Measurements from ENCODE around the gene SMIM36.
"Not testable (repeated sequence)": the region's sequence is repeated elsewhere in the genome, so short reads cannot be mapped to it uniquely, and the experiment has no call there.

The SMIM36 gene

DNA sequence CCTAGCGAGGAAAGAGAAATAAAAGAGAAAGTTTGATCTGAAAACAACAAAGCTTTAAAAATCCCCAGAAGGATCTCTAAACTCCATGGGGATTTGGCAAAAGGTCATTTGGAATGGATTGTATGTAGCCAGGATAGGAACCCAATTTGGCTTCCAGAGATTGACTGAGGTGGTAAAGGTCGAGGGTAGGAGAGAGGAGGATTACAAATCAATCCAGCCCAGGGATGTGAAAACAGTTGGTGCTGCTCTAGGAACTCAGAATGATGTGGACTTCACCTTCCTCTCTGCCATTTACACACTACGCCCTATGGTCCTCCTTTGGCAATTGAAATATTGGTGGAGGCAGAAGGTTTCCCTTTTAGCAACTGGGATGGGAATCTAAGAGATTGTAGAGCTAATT, 18.8 kb upstream of the SMIM36 start:
- DNase-seq (ENCODE audit: low read depth), result no peak
- H3K4me3 ChIP-seq (ENCODE audit: low read depth, low read length), result no peak overlapping the region
- TF ChIP-seq CTCF (IDR thresholded peaks at IDR 0.05; ENCODE audit: insufficient read depth, low read depth, low read length, missing control alignments), result no peak

GRCh38 chr17:55527540-55528118, 16.4 kb upstream of the SMIM36 start:
- peak; percentile 61 for DNase-seq (ENCODE audit: low read depth)
- no peak overlapping the region for H3K4me3 ChIP-seq (ENCODE audit: low read depth, low read length)
- TF ChIP-seq CTCF (IDR thresholded peaks at IDR 0.05; ENCODE audit: insufficient read depth, low read depth, low read length, missing control alignments), result peak; percentile 55

DNA sequence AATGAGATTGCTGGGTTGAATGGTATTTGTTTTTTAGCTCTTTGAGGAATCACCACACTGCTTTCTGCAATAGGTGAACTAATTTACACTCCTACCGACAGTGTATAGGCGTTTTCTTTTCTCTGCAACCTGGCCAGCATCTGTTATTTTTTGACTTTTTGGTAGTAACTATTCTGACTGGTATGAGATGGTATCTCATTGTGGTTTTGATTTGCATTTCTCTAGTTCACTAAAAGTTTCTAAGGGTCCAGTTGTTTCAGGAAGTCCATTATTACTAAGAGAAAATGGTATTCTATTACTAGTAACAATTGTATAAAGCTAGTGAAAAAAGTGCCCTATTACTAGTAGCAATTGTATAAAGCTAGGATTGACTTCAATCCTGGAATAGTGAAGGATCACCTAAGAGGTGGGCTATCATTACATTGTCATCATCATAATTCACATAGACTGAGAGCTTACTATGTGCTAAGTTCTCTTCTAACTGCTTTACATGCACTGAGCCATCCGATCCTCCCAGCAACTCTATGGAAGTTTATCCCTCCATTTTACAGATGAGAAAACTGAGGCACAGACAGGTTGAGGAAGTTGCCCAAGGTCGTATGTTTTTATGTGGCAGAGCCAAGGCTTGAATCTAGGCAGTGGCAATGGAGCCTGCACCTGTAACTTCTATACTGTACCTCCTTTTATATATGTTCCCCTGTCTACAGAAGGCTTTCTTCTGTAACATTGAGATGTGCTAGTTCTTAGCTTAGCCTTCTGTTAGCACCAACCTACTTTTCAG, 13.4 kb upstream of the SMIM36 start:
- TF ChIP-seq CTCF (IDR thresholded peaks at IDR 0.05; ENCODE audit: insufficient read depth, low read depth, low read length, missing control alignments), result no peak
- DNase-seq (ENCODE audit: low read depth), result peak; percentile 38
- H3K4me3 ChIP-seq (ENCODE audit: low read depth, low read length), result no peak overlapping the region

DNA sequence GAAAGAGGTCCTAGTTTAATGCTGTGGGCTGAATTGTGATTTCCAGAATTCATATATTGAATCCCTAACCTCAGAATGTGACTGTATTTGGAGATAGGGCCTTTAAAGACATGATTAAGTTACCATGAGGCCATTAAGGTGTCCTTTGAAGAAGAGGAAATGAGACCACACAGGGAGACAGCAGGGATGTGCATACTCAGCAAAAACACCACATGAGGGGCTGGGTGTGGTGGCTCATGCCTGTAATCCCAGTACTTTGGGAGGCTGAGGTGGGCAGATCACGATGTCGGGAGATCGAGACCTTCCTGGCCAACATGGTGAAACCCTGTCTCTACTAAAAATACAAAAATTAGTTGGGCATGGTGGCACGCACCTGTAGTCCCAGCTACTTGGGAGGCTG, 11.8 kb upstream of the SMIM36 start:
- H3K4me3 ChIP-seq (ENCODE audit: low read depth, low read length); DNase-seq (ENCODE audit: low read depth): not testable (repeated sequence)

DNA sequence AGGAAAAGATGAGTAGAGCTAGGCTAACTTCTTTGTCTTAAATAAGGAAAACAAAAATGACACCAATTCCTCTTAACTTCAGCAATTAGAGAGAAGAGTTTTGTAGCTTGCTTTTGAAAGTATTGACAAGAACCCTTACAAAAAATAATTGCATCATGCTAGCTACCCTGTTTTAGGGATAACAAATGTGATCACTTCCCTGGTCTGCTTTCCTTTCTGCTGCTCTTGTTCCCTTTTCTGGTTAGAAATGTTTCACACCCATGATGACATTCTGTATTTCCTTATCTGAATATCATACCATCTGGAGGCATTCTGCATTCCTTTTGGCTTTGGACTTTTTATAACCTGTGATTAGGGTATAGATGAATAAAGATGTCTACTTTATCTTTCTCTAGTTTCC, 9.9 kb upstream of the SMIM36 start:
- DNase-seq (ENCODE audit: low read depth), result no peak
- no peak overlapping the region for H3K4me3 ChIP-seq (ENCODE audit: low read depth, low read length)
- no peak for TF ChIP-seq CTCF (IDR thresholded peaks at IDR 0.05; ENCODE audit: insufficient read depth, low read depth, low read length, missing control alignments)

DNA sequence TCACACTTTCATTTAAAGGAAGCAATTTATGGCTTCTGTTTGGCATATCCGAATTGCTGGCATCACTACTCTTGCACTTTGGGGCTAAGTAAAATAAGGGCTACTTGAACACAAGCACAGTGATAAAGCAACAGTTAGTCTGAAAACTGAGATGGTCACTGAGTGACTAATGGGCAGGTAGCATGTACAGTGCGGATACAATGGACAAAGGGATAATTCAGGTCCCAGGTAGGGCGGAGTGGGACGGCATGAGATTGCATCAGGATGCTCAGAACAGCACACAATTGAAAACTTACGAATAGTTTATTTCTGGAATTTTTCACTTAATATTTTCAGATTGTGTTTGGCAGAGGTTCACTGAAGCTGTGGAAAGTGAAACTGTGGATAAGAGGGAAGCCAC, 9.2 kb upstream of the SMIM36 start:
- no peak for DNase-seq (ENCODE audit: low read depth)
- no peak overlapping the region for H3K4me3 ChIP-seq (ENCODE audit: low read depth, low read length)
- TF ChIP-seq CTCF (IDR thresholded peaks at IDR 0.05; ENCODE audit: insufficient read depth, low read depth, low read length, missing control alignments), result no peak

DNA sequence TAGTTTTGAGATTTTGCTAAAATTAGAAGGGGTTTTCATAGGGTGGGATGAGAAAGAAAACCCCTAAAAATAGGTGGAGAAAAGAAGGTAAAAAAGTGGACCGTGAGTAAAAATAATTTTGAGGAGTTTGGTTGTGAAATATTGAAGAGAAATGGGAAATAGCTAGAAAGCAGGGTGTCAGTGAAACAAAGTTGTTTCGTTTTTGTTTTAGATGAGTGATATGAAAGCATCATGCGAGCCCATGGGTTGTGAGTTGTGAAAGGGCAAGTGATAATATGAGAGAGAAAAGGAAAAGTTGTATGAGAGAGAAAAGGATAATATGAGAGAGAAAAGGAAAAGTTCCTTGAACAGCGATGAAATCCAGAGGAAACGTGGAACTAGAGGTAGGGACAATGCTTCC, 7.3 kb upstream of the SMIM36 start:
- no peak overlapping the region for H3K4me3 ChIP-seq (ENCODE audit: low read depth, low read length)
- TF ChIP-seq CTCF (IDR thresholded peaks at IDR 0.05; ENCODE audit: insufficient read depth, low read depth, low read length, missing control alignments), result no peak
- peak; percentile 12 for DNase-seq (ENCODE audit: low read depth)

Data from GM12865 (cell line).